Cardiac fibroblast (primary cell): ENCODE results near the gene TIMM13.

Experiments used
- DNase-seq, 2 donors: peaks; one replicate each; pipeline versions ENCODE4 v3.0.0 to v3.0.0-alpha.2; 2010; ENCODE audit warnings: low read depth in 2 of 2
- H3K4me3 ChIP-seq, 2 donors: replicated peaks in 1 of 2; 1 replicate in 1 of 2; 2 replicates in 1 of 2; pipeline ENCODE4 v1.5.1; 2011; ENCODE audit warnings: low read depth in 2 of 2, low read length in 2 of 2, mild to moderate bottlenecking in 2 of 2, moderate library complexity in 1 of 2
- CTCF ChIP-seq: IDR thresholded peaks from one replicate; pipeline ENCODE4 v1.5.1; 2011; ENCODE audit warnings: low read depth, mild to moderate bottlenecking, low read length, inconsistent platforms

The TIMM13 gene

GRCh38 chr19:2431318-2432055, 4.1 kb upstream of the TIMM13 start:
- DNase-seq = no peak
- no peak overlapping the region for H3K4me3 ChIP-seq
- no peak for TF ChIP-seq CTCF

GRCh38 chr19:2429917-2430535, 2.6 kb upstream of the TIMM13 start:
- no peak for TF ChIP-seq CTCF
- H3K4me3 ChIP-seq = no peak overlapping the region
- no peak for DNase-seq

GRCh38 chr19:2428756-2429711, 1.6 kb upstream of the TIMM13 start:
- TF ChIP-seq CTCF = no peak
- H3K4me3 ChIP-seq = no peak overlapping the region
- no peak for DNase-seq

- DNase-seq = no peak
- no peak for TF ChIP-seq CTCF
- H3K4me3 ChIP-seq = no peak overlapping the region
Observed at GRCh38 chr19:2428321-2428690, 920 bp upstream of the TIMM13 start.

- TF ChIP-seq CTCF = no peak
- peak; percentile 38 to 54 for DNase-seq
- peak overlapping the region; percentile 74 to 90 for H3K4me3 ChIP-seq
Observed at GRCh38 chr19:2426611-2427428, 566 bp downstream of the TIMM13 start.
